NCI-H510A (cell line): ENCODE measurements around the gene MCM3AP.

ENCODE experiments used
- DNase-seq: peaks from one replicate; lab custom pipeline; 2025; lab: John Stamatoyannopoulos, UW

The MCM3AP gene

GRCh38 chr21:46273341-46273740 is 12.1 kb downstream of the MCM3AP start:
- DNase-seq = no peak

- DNase-seq = no peak
Measured at GRCh38 chr21:46269466-46269865, 15.9 kb downstream of the MCM3AP start.

- DNase-seq = no peak
Measured at GRCh38 chr21:46268371-46268770, 17.0 kb downstream of the MCM3AP start.

GRCh38 chr21:46266946-46267345 is 18.5 kb downstream of the MCM3AP start:
- no peak for DNase-seq

- DNase-seq = no peak
Measured at GRCh38 chr21:46265736-46266525, 19.5 kb downstream of the MCM3AP start.

- no peak for DNase-seq
Measured at GRCh38 chr21:46264690-46265144, 20.7 kb downstream of the MCM3AP start.

GRCh38 chr21:46264046-46264689 is 21.2 kb downstream of the MCM3AP start:
- DNase-seq = no peak

- DNase-seq = no peak
Measured at GRCh38 chr21:46256501-46256994, 28.9 kb downstream of the MCM3AP start.

GRCh38 chr21:46255758-46256337 is 29.6 kb downstream of the MCM3AP start:
- DNase-seq = no peak

DNA sequence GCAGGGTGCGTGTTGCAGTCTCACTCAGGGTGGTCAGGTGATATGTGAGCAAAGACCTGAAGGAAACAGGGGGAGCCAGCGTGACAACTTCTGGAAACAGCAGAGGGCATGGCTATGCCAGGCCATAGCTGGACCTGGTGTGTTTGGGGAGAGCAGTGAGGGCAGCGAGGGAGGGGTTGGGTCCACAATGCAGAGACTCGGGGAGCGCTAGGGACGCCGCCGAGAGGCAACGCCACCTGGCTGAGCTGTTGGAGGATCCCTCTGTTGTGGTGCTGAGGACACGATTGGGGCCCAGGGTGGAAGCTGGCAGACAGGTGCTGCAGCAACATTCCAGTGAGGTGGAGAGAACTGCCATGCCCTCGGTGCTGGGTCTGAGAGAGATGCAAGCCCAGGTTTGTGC is 30.2 kb downstream of the MCM3AP start:
- DNase-seq = no peak

- DNase-seq = no peak
Measured at GRCh38 chr21:46254208-46254975, 31.0 kb downstream of the MCM3AP start.

- no peak for DNase-seq
Measured at GRCh38 chr21:46253610-46254124, 31.7 kb downstream of the MCM3AP start.

GRCh38 chr21:46252840-46253239 is 32.6 kb downstream of the MCM3AP start:
- DNase-seq = no peak

- DNase-seq = no peak
Measured at GRCh38 chr21:46250146-46250725, 35.2 kb downstream of the MCM3AP start.

- no peak for DNase-seq
Measured at GRCh38 chr21:46248827-46249226, 36.6 kb downstream of the MCM3AP start.

DNA sequence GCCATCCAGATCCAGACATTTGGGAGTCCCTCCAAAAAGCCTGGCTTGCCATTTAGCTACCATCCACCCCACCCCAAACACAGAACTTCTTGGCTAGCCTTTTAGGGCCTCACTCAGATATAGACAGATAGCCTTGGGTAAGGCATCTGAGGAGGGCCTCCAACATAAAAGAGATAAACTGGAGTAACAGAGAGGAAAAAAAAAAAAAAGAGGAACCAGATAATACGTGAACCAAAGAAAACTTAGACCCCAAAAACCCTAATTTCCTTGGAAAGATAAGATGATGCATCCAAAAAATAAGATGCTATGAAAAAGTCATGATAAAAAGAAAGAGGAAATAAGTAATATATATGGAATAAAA is 37.0 kb downstream of the MCM3AP start:
- no peak for DNase-seq

DNA sequence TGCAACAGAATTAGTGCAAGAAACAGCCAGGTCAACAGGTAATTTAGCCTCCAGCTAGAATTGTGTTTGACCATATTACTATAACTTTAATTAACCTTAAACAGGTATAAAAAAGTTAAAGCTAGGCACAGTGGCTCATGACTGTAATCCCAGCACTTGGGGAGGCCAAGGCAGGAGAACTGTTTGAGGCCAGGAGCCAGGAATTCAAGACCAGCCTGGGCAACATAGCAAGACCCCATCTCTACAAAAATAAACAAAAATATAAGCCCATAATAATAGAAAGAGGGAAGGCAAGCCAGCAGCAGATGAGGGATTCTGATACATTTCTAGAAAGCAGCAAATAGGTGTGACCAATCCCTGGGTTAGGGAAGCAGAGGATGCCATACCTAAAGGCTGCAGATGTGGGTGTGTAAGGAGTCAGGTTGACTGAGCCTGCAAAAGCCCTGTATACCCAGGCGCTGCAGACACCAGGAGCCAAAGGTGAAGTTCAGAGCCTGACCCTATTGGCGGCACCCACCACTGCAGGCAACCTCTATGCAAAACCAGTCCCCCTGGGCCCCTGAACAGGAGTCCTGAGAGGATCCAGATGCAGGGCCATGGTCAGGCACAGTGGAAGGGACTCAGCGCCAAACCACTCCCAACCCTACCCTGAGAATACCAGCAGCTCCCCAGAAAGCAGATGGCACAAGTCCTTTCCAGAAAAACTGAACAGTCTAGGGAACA is 37.6 kb downstream of the MCM3AP start:
- no peak for DNase-seq

- no peak for DNase-seq
Measured at GRCh38 chr21:46246345-46246744, 39.1 kb downstream of the MCM3AP start.

DNA sequence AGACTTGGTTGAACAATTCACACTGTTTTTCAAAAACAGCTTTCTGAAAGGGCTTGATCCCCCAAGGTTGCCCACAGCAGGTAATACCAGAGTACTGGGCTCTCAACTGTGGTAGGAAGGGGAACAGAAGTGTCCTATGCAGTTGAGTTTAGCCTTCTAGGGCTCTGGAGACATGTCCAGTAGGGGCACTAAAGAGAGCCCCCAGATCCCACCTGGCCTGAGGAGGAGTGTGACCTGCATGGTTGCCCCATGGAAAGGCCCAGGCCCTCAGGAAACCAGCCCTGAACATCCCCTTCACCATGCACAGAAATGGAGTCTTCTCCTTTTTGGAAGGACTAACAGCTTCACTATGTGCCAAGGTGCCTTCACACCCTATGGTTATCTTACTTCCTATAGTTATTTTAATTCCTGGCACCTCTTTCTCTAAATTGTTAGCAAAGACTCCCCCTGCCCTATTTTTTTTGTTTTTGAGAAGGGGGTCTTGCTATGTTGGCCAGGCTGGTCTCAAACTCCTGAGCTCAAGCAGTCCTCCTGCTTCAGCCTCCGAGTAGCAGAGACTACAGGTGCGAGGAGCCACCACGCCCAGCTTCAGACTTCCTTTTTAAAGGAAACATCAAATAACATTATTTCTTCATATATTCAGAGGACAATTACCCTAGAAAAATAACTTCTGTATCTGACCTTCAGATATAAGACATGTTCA is 40.0 kb downstream of the MCM3AP start:
- no peak for DNase-seq

- no peak for DNase-seq
Measured at GRCh38 chr21:46244602-46245001, 40.8 kb downstream of the MCM3AP start.
